Endothelial cell of umbilical vein (primary cell): ENCODE data around the gene TNP1. TPM values are rescaled to one million over a fixed set of nuclear protein-coding genes. Genes with fewer than 3 reads are reported as not detected.

Source experiments
- BruUV-seq: library from RNA; stranded (reverse); fragments of 400-500 nt; replicated peaks from 2 replicates; lab custom pipeline; 2021; lab: Mats Ljungman, UMichigan
- CTCF ChIA-PET: fragments of 300-600, 350-600 bp; sonication (Branson Sonifier 250); formaldehyde crosslinking; loops from one replicate; lab custom pipeline; 2021; ENCODE audit warnings: antibody characterized with exemption, inconsistent platforms; lab: Charles Lee
- POLR2A ChIA-PET: fragments of 300-600, 350-600 bp; sonication (Branson Sonifier 250); formaldehyde crosslinking; loops from one replicate; lab custom pipeline; 2021; ENCODE audit warnings: antibody characterized with exemption, inconsistent platforms; lab: Charles Lee
- DNase-seq: peaks from one replicate; pipeline ENCODE4 v3.0.0-alpha.2; 2011; ENCODE audit warnings: low read depth, low spot score
- FAIRE-seq: peaks from 2 replicates; lab custom pipeline; 2011; peaks lifted over from hg19 to GRCh38; lab: Jason Lieb, UNC
- H2AFZ ChIP-seq: 2 replicates; pipeline ENCODE4 v1.6.0; 2012; ENCODE audit warnings: low read depth, low read length, control low read depth, inconsistent platforms
- H3K27ac ChIP-seq: 2 replicates; pipeline ENCODE4 v1.5.1; 2011; ENCODE audit warnings: low read depth, mild to moderate bottlenecking, control low read depth, low read length, moderate library complexity; ENCODE audit not compliant: insufficient read depth
- H3K27me3 ChIP-seq, 2 experiments: 2 replicates each; pipeline versions ENCODE4 v1.6.0 to v1.6.1; 2011; ENCODE audit warnings: low read length in 2 of 2, mixed read lengths in 1 of 2; ENCODE audit not compliant: control insufficient read depth in 2 of 2, insufficient read depth in 2 of 2
- H3K36me3 ChIP-seq, 2 experiments: 2 replicates in 1 of 2; 3 replicates in 1 of 2; pipeline ENCODE4 v1.5.1; 2011; ENCODE audit warnings: low read length in 2 of 2, mild to moderate bottlenecking in 1 of 2, moderate library complexity in 1 of 2; ENCODE audit not compliant: control insufficient read depth in 2 of 2, insufficient read depth in 2 of 2; ENCODE audit errors: extremely low read depth in 1 of 2
- H3K4me1 ChIP-seq: 3 replicates; pipeline ENCODE4 v1.5.1; 2011; ENCODE audit warnings: mild to moderate bottlenecking, low read length; ENCODE audit not compliant: control insufficient read depth, insufficient read depth; ENCODE audit errors: extremely low read depth
- H3K4me2 ChIP-seq: 2 replicates; pipeline ENCODE4 v1.6.1; 2011; ENCODE audit warnings: low read length, control low read depth, mixed read lengths; ENCODE audit not compliant: insufficient read depth
- H3K4me3 ChIP-seq, 3 experiments: fragments of 200-600 bp in 1 of 3; sonication (generic), shearing (Covaris generic) in 1 of 3; replicated peaks in 1 of 3; 2 replicates each; pipeline ENCODE4 v1.5.1; 2011 to 2016; ENCODE audit warnings: control low read depth in 3 of 3, low read length in 3 of 3, mild to moderate bottlenecking in 2 of 3, inconsistent platforms in 1 of 3, low read depth in 1 of 3, moderate library complexity in 1 of 3; ENCODE audit not compliant: insufficient read depth in 1 of 3
- H3K79me2 ChIP-seq: 2 replicates; pipeline ENCODE4 v1.6.0; 2012; ENCODE audit warnings: low read length, inconsistent platforms; ENCODE audit not compliant: control insufficient read depth, insufficient read depth
- H3K9ac ChIP-seq: replicated peaks from 2 replicates; pipeline ENCODE3; 2011; ENCODE audit warnings: low read length, control low read depth; ENCODE audit not compliant: insufficient read depth; ENCODE audit errors: extremely low read depth
- H3K9me1 ChIP-seq: replicated peaks from 3 replicates; pipeline ENCODE4 v1.6.0; 2011; ENCODE audit warnings: mild to moderate bottlenecking, low read length; ENCODE audit not compliant: control insufficient read depth, insufficient read depth; ENCODE audit errors: extremely low read depth
- H3K9me3 ChIP-seq: replicated peaks from 2 replicates; pipeline ENCODE4 v1.5.1; 2012; ENCODE audit warnings: low read length, inconsistent platforms; ENCODE audit not compliant: control insufficient read depth, insufficient read depth
- H4K20me1 ChIP-seq: replicated peaks from 2 replicates; pipeline ENCODE3; 2011; ENCODE audit warnings: mild to moderate bottlenecking, low read length; ENCODE audit not compliant: control insufficient read depth, insufficient read depth; ENCODE audit errors: extremely low read depth
- CTCF ChIP-seq, 2 donors: IDR thresholded peaks; 1 replicate in 1 of 2; 2 replicates in 1 of 2; pipeline ENCODE4 v1.5.1; 2011; ENCODE audit warnings: low read length in 2 of 2, mild to moderate bottlenecking in 2 of 2, moderate library complexity in 2 of 2, control low read depth in 1 of 2, inconsistent platforms in 1 of 2, low read depth in 1 of 2; ENCODE audit not compliant: insufficient read depth in 1 of 2; ENCODE audit errors: extremely low read depth in 1 of 2
- EZH2 ChIP-seq: IDR thresholded peaks from 2 replicates; pipeline ENCODE4 v1.6.1; 2012; ENCODE audit warnings: borderline replicate concordance, low read depth, mild to moderate bottlenecking, moderate library complexity, low read length, inconsistent platforms; ENCODE audit not compliant: severe bottlenecking
- FOS ChIP-seq: IDR thresholded peaks from 2 replicates; pipeline ENCODE4 v1.6.1; 2011; ENCODE audit warnings: mild to moderate bottlenecking, low read length, moderate library complexity, borderline replicate concordance; ENCODE audit not compliant: insufficient read depth
- GATA2 ChIP-seq: IDR thresholded peaks from 2 replicates; pipeline ENCODE4 v1.7.0; 2011; ENCODE audit warnings: low read depth, mild to moderate bottlenecking, moderate library complexity, mixed read lengths, low read length; ENCODE audit not compliant: insufficient read length, insufficient read depth
- JUN ChIP-seq: IDR thresholded peaks from 2 replicates; pipeline ENCODE4 v1.6.1; 2011; ENCODE audit warnings: borderline replicate concordance, low read depth; ENCODE audit not compliant: insufficient read length, insufficient read depth
- MYC ChIP-seq: IDR thresholded peaks from one replicate; pipeline ENCODE4 v1.6.1; 2011; ENCODE audit warnings: mild to moderate bottlenecking, low read depth, low read length
- POLR2A ChIP-seq: IDR thresholded peaks from 2 replicates; pipeline ENCODE4 v1.6.1; 2012; ENCODE audit warnings: low read depth, mild to moderate bottlenecking, control low read depth, low read length
- POLR2AphosphoS5 ChIP-seq: IDR thresholded peaks from 2 replicates; pipeline ENCODE4 v1.6.1; 2012; ENCODE audit warnings: low read depth, mild to moderate bottlenecking, control low read depth, low read length, moderate library complexity; ENCODE audit not compliant: insufficient read depth
- dilution Hi-C: fragments of 300-500 bp; cut with MboI; formaldehyde crosslinking; loops from one replicate; pipeline ENCODE4 v1.15.0; 2019; ENCODE audit warnings: low sequenced_read_pairs; ENCODE audit not compliant: extremely low pct_ligation_motif_present
- intact Hi-C: fragments of 100-400 bp; cut with micrococcal nuclease; formaldehyde crosslinking; loops from one replicate; pipeline ENCODE4 v1.10.0; 2022
- polyA plus RNA-seq, 4 experiments: library from polyadenylated mRNA; depleted of rRNA in 3 of 4; stranded (reverse) in 3 of 4; unstranded in 1 of 4; fragments of >200 nt; gene quantifications; 2 replicates each; pipeline versions ENCODE4 v1.2.1 to v1.2.3, GENCODE V29; 2011 to 2012; ENCODE audit warnings: missing spikeins in 1 of 4
- total RNA-seq: library from RNA; stranded (reverse); gene quantifications from 2 replicates; pipeline ENCODE4 v1.2.3, GENCODE V29; 2021
- TF ChIP-seq, protein P1 (sequence below): IDR thresholded peaks from 2 replicates; pipeline ENCODE4 v1.6.1; 2011; ENCODE audit not compliant: insufficient read depth, insufficient read length

The TNP1 gene
- total and polyA plus RNA-seq, 2 donors (not counting 3 experiments of a cell fraction or from before 2014, with no cell fraction given): not detected

- no peaks in the 10 kb centered on the region for H3K36me3 ChIP-seq
- no TSS peak for BruUV-seq
- H3K27me3 ChIP-seq: no peaks in the 10 kb centered on the region
- TF ChIP-seq POLR2A: no peak
- TF ChIP-seq GATA2: no peak
- TF ChIP-seq FOS: no peak
- no peak for TF ChIP-seq CTCF (IDR thresholded peaks at IDR 0.05; ENCODE audit: extremely low read depth in 1 of 2, insufficient read depth in 1 of 2, low read depth in 1 of 2, low read length in 2 of 2)
- TF ChIP-seq, protein P1, sequence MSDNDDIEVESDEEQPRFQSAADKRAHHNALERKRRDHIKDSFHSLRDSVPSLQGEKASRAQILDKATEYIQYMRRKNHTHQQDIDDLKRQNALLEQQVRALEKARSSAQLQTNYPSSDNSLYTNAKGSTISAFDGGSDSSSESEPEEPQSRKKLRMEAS: no peak
- no peak for TF ChIP-seq JUN
- TF ChIP-seq MYC: no peak
- no peak for TF ChIP-seq EZH2
- no peak for TF ChIP-seq POLR2AphosphoS5
- no peaks in the 10 kb centered on the region for H4K20me1 ChIP-seq
- CTCF ChIA-PET: no interaction called here
- H3K27ac ChIP-seq: no peak overlapping the region
- no peak overlapping the region for H3K4me3 ChIP-seq
- H3K9ac ChIP-seq: no peak overlapping the region
- H3K79me2 ChIP-seq: no peaks in the 10 kb centered on the region
- H3K4me1 ChIP-seq: no peaks in the 10 kb centered on the region
- FAIRE-seq (no peak), DNase-seq (no peak)
- intact Hi-C loops (no loop called here), dilution Hi-C loops (no loop called here)
- POLR2A ChIA-PET: no interaction called here
- no peak overlapping the region for H2AFZ ChIP-seq
- no peaks in the 10 kb centered on the region for H3K9me3 ChIP-seq
- H3K4me2 ChIP-seq: no peak overlapping the region
- H3K9me1 ChIP-seq: no peaks in the 10 kb centered on the region
Observed at GRCh38 chr2:216863946-216864345, 4.1 kb upstream of the TNP1 start.
